H1 (cell line): ENCODE data around the gene VIT. TPM values are rescaled to one million over a fixed set of nuclear protein-coding genes. Genes with fewer than 3 reads are reported as not detected.

Source experiments
- CTCF ChIA-PET: fragments of 300-600 bp; sonication (Branson Sonifier 250); formaldehyde crosslinking; loops from one replicate; lab custom pipeline; 2021; ENCODE audit not compliant: partially characterized antibody; lab: Charles Lee
- POLR2A ChIA-PET: fragments of 300-600 bp; sonication (Branson Sonifier 250); formaldehyde crosslinking; loops from one replicate; lab custom pipeline; 2021; ENCODE audit warnings: inconsistent platforms; ENCODE audit not compliant: partially characterized antibody; lab: Charles Lee
- DNase-seq, 2 experiments: peaks; one replicate each; pipeline versions ENCODE4 v3.0.0 to v3.0.0-alpha.2; 2010 to 2022; ENCODE audit warnings: low spot score in 2 of 2, low read depth in 1 of 2, mixed read lengths in 1 of 2
- FAIRE-seq: peaks from 2 replicates; lab custom pipeline; 2011; peaks lifted over from hg19 to GRCh38; lab: Jason Lieb, UNC
- H2AFZ ChIP-seq: 2 replicates; pipeline ENCODE4 v1.8.1; 2012; ENCODE audit warnings: low read length, inconsistent platforms
- H2AK5ac ChIP-seq: 2 replicates; pipeline ENCODE4 v1.6.1; 2013; ENCODE audit warnings: low read depth, low read length
- H2BK120ac ChIP-seq: replicated peaks from 2 replicates; pipeline ENCODE3; 2013; ENCODE audit warnings: low read depth, low read length, inconsistent platforms
- H2BK12ac ChIP-seq: 2 replicates; pipeline ENCODE4 v1.6.1; 2013; ENCODE audit warnings: low read depth, low read length
- H2BK15ac ChIP-seq: 2 replicates; pipeline ENCODE4 v1.6.1; 2013; ENCODE audit warnings: low read length
- H2BK20ac ChIP-seq: 2 replicates; pipeline ENCODE4 v1.6.1; 2013; ENCODE audit warnings: low read length
- H2BK5ac ChIP-seq: 2 replicates; pipeline ENCODE4 v1.6.1; 2013; ENCODE audit warnings: low read depth, low read length
- H3K14ac ChIP-seq: 2 replicates; pipeline ENCODE4 v1.6.1; 2013; ENCODE audit warnings: inconsistent platforms; ENCODE audit not compliant: insufficient read length
- H3K18ac ChIP-seq: 2 replicates; pipeline ENCODE4 v1.6.1; 2013; ENCODE audit warnings: low read length; ENCODE audit errors: extremely low read depth
- H3K23ac ChIP-seq: 2 replicates; pipeline ENCODE4 v1.6.1; 2013; ENCODE audit warnings: inconsistent platforms; ENCODE audit not compliant: insufficient read length
- H3K23me2 ChIP-seq: 2 replicates; pipeline ENCODE4 v1.6.1; 2013; ENCODE audit warnings: low read depth, low read length
- H3K27ac ChIP-seq: 2 replicates; pipeline ENCODE4 v1.6.1; 2011; ENCODE audit warnings: low read depth, low read length, inconsistent platforms
- H3K27me3 ChIP-seq, 4 experiments: replicated peaks in 1 of 4; 1 replicate in 1 of 4; 2 replicates in 3 of 4; pipeline versions ENCODE4 v1.6.1 to v1.8.1; 2011 to 2013; ENCODE audit warnings: low read length in 3 of 4, mild to moderate bottlenecking in 3 of 4, inconsistent platforms in 2 of 4, mixed read lengths in 2 of 4, moderate library complexity in 1 of 4; ENCODE audit not compliant: control insufficient read depth in 3 of 4, insufficient read depth in 3 of 4; ENCODE audit errors: extremely low read depth in 1 of 4
- H3K36me3 ChIP-seq, 4 experiments: 2 replicates each; pipeline versions ENCODE4 v1.6.1 to v1.8.1; 2011 to 2013; ENCODE audit warnings: mild to moderate bottlenecking in 4 of 4, low read length in 3 of 4, moderate library complexity in 2 of 4, control low read depth in 1 of 4, inconsistent platforms in 1 of 4; ENCODE audit not compliant: insufficient read depth in 4 of 4, control insufficient read depth in 2 of 4
- H3K4ac ChIP-seq: replicated peaks from 2 replicates; pipeline ENCODE3; 2013; ENCODE audit warnings: low read length, low read depth, mixed read lengths, inconsistent platforms; ENCODE audit not compliant: insufficient read length
- H3K4me1 ChIP-seq, 4 experiments: replicated peaks in 1 of 4; 1 replicate in 1 of 4; 2 replicates in 3 of 4; pipeline versions ENCODE4 v1.6.1 to v1.8.1; 2011 to 2013; ENCODE audit warnings: low read length in 3 of 4, inconsistent platforms in 2 of 4, mixed read lengths in 1 of 4; ENCODE audit not compliant: insufficient read depth in 4 of 4, control insufficient read depth in 3 of 4
- H3K4me2 ChIP-seq, 2 experiments: 2 replicates each; pipeline versions ENCODE4 v1.6.1 to v1.8.1; 2011 to 2013; ENCODE audit warnings: low read depth in 2 of 2, low read length in 2 of 2, control low read depth in 1 of 2, inconsistent platforms in 1 of 2, mild to moderate bottlenecking in 1 of 2; ENCODE audit not compliant: insufficient read depth in 1 of 2
- H3K4me3 ChIP-seq, 4 experiments: fragments of 200-600, 300-600 bp in 1 of 4; sonication (generic), shearing (Covaris generic), sonication (Bioruptor Twin) in 1 of 4; 2 replicates each; pipeline versions ENCODE4 v1.5.1 to v1.8.1; 2011 to 2016; ENCODE audit warnings: low read length in 4 of 4, low read depth in 3 of 4, control low read depth in 2 of 4, inconsistent platforms in 2 of 4, mild to moderate bottlenecking in 2 of 4, mixed read lengths in 1 of 4, moderate library complexity in 1 of 4; ENCODE audit not compliant: insufficient read depth in 2 of 4; ENCODE audit errors: extremely low read depth in 1 of 4
- H3K56ac ChIP-seq: replicated peaks from 2 replicates; pipeline ENCODE3; 2013; ENCODE audit warnings: low read depth, mild to moderate bottlenecking, mixed read lengths, low read length, inconsistent platforms; ENCODE audit not compliant: insufficient read length
- H3K79me1 ChIP-seq: 2 replicates; pipeline ENCODE4 v1.6.1; 2013; ENCODE audit warnings: low read depth, low read length, control low read depth
- H3K79me2 ChIP-seq, 2 experiments: 2 replicates each; pipeline versions ENCODE4 v1.6.1 to v1.8.1; 2012 to 2013; ENCODE audit warnings: low read length in 2 of 2, mild to moderate bottlenecking in 2 of 2, inconsistent platforms in 1 of 2; ENCODE audit not compliant: insufficient read depth in 2 of 2, control insufficient read depth in 1 of 2
- H3K9ac ChIP-seq, 4 experiments: replicated peaks in 1 of 4; 1 replicate in 1 of 4; 2 replicates in 3 of 4; pipeline versions ENCODE4 v1.6.1 to v1.8.1; 2011 to 2013; ENCODE audit warnings: low read depth in 3 of 4, low read length in 3 of 4, control low read depth in 2 of 4, mild to moderate bottlenecking in 2 of 4, moderate library complexity in 2 of 4, inconsistent platforms in 1 of 4; ENCODE audit errors: extremely low read depth in 1 of 4
- H3K9me3 ChIP-seq, 2 experiments: 2 replicates each; pipeline versions ENCODE4 v1.6.1 to v1.8.1; 2012 to 2013; ENCODE audit warnings: mild to moderate bottlenecking in 2 of 2, moderate library complexity in 2 of 2, control low read depth in 1 of 2, inconsistent platforms in 1 of 2, low read depth in 1 of 2, low read length in 1 of 2, mixed read lengths in 1 of 2; ENCODE audit not compliant: insufficient read depth in 2 of 2
- H4K20me1 ChIP-seq, 2 experiments: replicated peaks in 1 of 2; 2 replicates each; pipeline versions ENCODE3 to v1.8.1; 2011 to 2013; ENCODE audit warnings: inconsistent platforms in 2 of 2, low read length in 2 of 2, mild to moderate bottlenecking in 1 of 2; ENCODE audit not compliant: insufficient read depth in 2 of 2, control insufficient read depth in 1 of 2
- H4K5ac ChIP-seq: 2 replicates; pipeline ENCODE4 v1.6.1; 2013; ENCODE audit warnings: low read length, low read depth, mixed read lengths, inconsistent platforms; ENCODE audit not compliant: insufficient read length
- H4K8ac ChIP-seq: 2 replicates; pipeline ENCODE4 v1.8.0; 2013; ENCODE audit warnings: mild to moderate bottlenecking, moderate library complexity, low read length, inconsistent platforms; ENCODE audit not compliant: insufficient read depth; ENCODE audit errors: extremely low read depth
- H4K91ac ChIP-seq: replicated peaks from 2 replicates; pipeline ENCODE3; 2013; ENCODE audit warnings: low read length, mixed read lengths, inconsistent platforms; ENCODE audit not compliant: insufficient read length
- ATF2 ChIP-seq: IDR thresholded peaks from 2 replicates; pipeline ENCODE4 v1.6.1; 2012; ENCODE audit warnings: low read length, inconsistent platforms
- CHD1 ChIP-seq: IDR thresholded peaks from 2 replicates; pipeline ENCODE4 v1.6.1; 2012; ENCODE audit warnings: low read depth, low read length, improper control_type of control experiment
- CREB1 ChIP-seq: IDR thresholded peaks from 2 replicates; pipeline ENCODE4 v1.6.1; 2012; ENCODE audit warnings: inconsistent platforms
- EZH2 ChIP-seq: fragments of 200-600 bp; sonication (generic); IDR thresholded peaks from 2 replicates; pipeline ENCODE4 v1.7.1; 2012; ENCODE audit warnings: low read depth, mild to moderate bottlenecking, moderate library complexity, low read length, inconsistent platforms; ENCODE audit not compliant: severe bottlenecking
- JUND ChIP-seq: IDR thresholded peaks from 2 replicates; pipeline ENCODE4 v1.6.1; 2011; ENCODE audit warnings: mild to moderate bottlenecking, improper control_type of control experiment, low read length
- KDM4A ChIP-seq: IDR thresholded peaks from one replicate; pipeline ENCODE4 v1.7.1; 2012; ENCODE audit warnings: low read depth, mild to moderate bottlenecking, moderate library complexity, low read length, inconsistent platforms; ENCODE audit not compliant: severe bottlenecking
- RAD21 ChIP-seq, 2 experiments: IDR thresholded peaks in 1 of 2; conservative IDR thresholded peaks in 1 of 2; 2 replicates each; pipeline ENCODE4 v1.6.1; 2011; ENCODE audit warnings: low read depth in 2 of 2, low read length in 2 of 2, improper control_type of control experiment in 1 of 2, inconsistent platforms in 1 of 2, mild to moderate bottlenecking in 1 of 2, moderate library complexity in 1 of 2
- YY1 ChIP-seq: IDR thresholded peaks from 2 replicates; pipeline ENCODE4 v1.6.1; 2011; ENCODE audit warnings: low read depth, mild to moderate bottlenecking, low read length
- WGBS, 2 experiments: shearing (Covaris generic) in 1 of 2; methylation state at CpG; one replicate each; pipeline versions ENCODE4 v1.1.6 to v1.1.7; 2013 to 2015; ENCODE audit warnings: low lambda C conversion rate in 2 of 2, mixed read lengths in 2 of 2, inconsistent platforms in 1 of 2, low coverage in 1 of 2, missing lambda C conversion rate in 1 of 2; ENCODE audit not compliant: insufficient replicate concordance in 2 of 2, insufficient coverage in 1 of 2, insufficient read length in 1 of 2; ENCODE audit errors: extremely low coverage in 1 of 2, missing lambda C conversion rate in 1 of 2; 5-methylcytosine and 5-hydroxymethylcytosine counted together
- polyA plus RNA-seq, 7 experiments: library from polyadenylated mRNA; depleted of rRNA in 3 of 7; stranded (reverse) in 5 of 7; unstranded in 2 of 7; fragments of >200 nt in 5 of 7; fragments of 200-250 nt in 2 of 7; gene quantifications; 1 replicate in 5 of 7; 2 replicates in 1 of 7; 4 replicates in 1 of 7; pipeline versions ENCODE4 v1.2.1 to v1.2.3, GENCODE V29; 2011 to 2013; ENCODE audit warnings: missing spikeins in 2 of 7, mixed read lengths in 2 of 7
- total RNA-seq: library from RNA; stranded (reverse); fragmentation: NEBNext Ultra II Directional; extraction: Animal tissue kit (Norgen Biotek cat#: 25700); gene quantifications from 2 replicates; pipeline ENCODE4 v1.2.1, GENCODE V29; 2021

VIT gene
- total and polyA plus RNA-seq, 2 of the 8 experiments (the other 6 are each of a cell fraction or from before 2014, with no cell fraction given), result 0.03 TPM; not detected in 1

- ChIA-PET POLR2A (interaction anchor here (0.7 kb wide), 1 partner anchor 75 kb away, joined by 3 read pairs; no protein-coding TSS in a partner anchor), CTCF (interaction anchor here (0.7 to 7.6 kb wide), 40 partner anchors 10 to 424 kb away, joined by 3 to 110 read pairs (median 3); partner anchors contain the start of gene VIT)
- Histone ChIP-seq H3K27me3 (no peaks in the 10 kb centered on the region; a peak in 1 of 7 replicates), H4K20me1 (no peaks in the 10 kb centered on the region), H2AK5ac (no peak overlapping the region), H3K27ac (no peak overlapping the region), H3K36me3 (no peaks in the 10 kb centered on the region), H3K14ac (no peak overlapping the region), H3K9ac (no peak overlapping the region), H3K23ac (no peak overlapping the region), H3K9me3 (no peaks in the 10 kb centered on the region), H3K56ac (no peak overlapping the region), H2BK20ac (no peak overlapping the region), H2BK120ac (no peak overlapping the region), H2BK15ac (no peak overlapping the region), H2AFZ (peak overlapping the region; percentile 35; the same call in 1 of the 2 replicates), H3K23me2 (no peaks in the 10 kb centered on the region), H3K4me1 (no peaks in the 10 kb centered on the region; a peak in 1 of 7 replicates), H3K4me3 (no peak overlapping the region), H3K18ac (no peak overlapping the region), H4K5ac (no peak overlapping the region), H4K91ac (no peak overlapping the region), H3K4ac (no peak overlapping the region), H2BK12ac (no peak overlapping the region), H4K8ac (no peak overlapping the region), H3K79me1 (no peaks in the 10 kb centered on the region), H3K4me2 (no peak overlapping the region), H2BK5ac (no peak overlapping the region), H3K79me2 (no peaks in the 10 kb centered on the region)
- peak; percentile 87 for FAIRE-seq
- WGBS, 2 experiments, result 59% methylated on average over 11 of the region's 11 CpGs; no CpG with 5 or more reads in 1 of the 2 experiments
- DNase-seq, result peak; percentile 62 to 86
- TF ChIP-seq ATF2, result 0 out of 2 replicates have a peak, but pooled peaks have one; percentile 53
- no peak for TF ChIP-seq JUND
- TF ChIP-seq CHD1, result no peak
- TF ChIP-seq CREB1, result peak; percentile 65; the same call in 1 of the 2 replicates
- no peak for TF ChIP-seq EZH2
- no peak for TF ChIP-seq KDM4A
- TF ChIP-seq YY1, result 0 out of 2 replicates have a peak, but pooled peaks have one; percentile 23
- peak; percentile 90 to 91 for TF ChIP-seq RAD21 (IDR thresholded peaks at IDR 0.05 in 1 of 2, conservative IDR thresholded peaks at IDR 0.05 in 1 of 2; ENCODE audit: low read depth in 2 of 2, low read length in 2 of 2)
These were observed 74.2 kb downstream of the VIT start for GRCh38 chr2:36770542-36771287.
